Frontal cortex (tissue), 4 donors: ENCODE measurements around the gene RBM27. TPM values are rescaled to one million over a fixed set of nuclear protein-coding genes. Genes with fewer than 3 reads are reported as not detected.
"Not testable (repeated sequence)": the region's sequence is repeated elsewhere in the genome, so short reads cannot be mapped to it uniquely, and the experiment has no call there.

Experiments used
- DNase-seq, 2 donors: peaks; one replicate each; pipeline ENCODE4 v3.0.0; 2012; ENCODE audit warnings: low spot score in 2 of 2
- FAIRE-seq: peaks from 2 replicates; lab custom pipeline; 2012; peaks lifted over from hg19 to GRCh38; lab: Jason Lieb, UNC
- total RNA-seq: library from RNA; depleted of rRNA; stranded (reverse); fragments of >200 nt; gene quantifications from one replicate; pipeline ENCODE4 v1.2.3, GENCODE V29; 2014
- donor health status: control.
- donor health status: control.
- donor health status: control.

RBM27 gene, protein sequence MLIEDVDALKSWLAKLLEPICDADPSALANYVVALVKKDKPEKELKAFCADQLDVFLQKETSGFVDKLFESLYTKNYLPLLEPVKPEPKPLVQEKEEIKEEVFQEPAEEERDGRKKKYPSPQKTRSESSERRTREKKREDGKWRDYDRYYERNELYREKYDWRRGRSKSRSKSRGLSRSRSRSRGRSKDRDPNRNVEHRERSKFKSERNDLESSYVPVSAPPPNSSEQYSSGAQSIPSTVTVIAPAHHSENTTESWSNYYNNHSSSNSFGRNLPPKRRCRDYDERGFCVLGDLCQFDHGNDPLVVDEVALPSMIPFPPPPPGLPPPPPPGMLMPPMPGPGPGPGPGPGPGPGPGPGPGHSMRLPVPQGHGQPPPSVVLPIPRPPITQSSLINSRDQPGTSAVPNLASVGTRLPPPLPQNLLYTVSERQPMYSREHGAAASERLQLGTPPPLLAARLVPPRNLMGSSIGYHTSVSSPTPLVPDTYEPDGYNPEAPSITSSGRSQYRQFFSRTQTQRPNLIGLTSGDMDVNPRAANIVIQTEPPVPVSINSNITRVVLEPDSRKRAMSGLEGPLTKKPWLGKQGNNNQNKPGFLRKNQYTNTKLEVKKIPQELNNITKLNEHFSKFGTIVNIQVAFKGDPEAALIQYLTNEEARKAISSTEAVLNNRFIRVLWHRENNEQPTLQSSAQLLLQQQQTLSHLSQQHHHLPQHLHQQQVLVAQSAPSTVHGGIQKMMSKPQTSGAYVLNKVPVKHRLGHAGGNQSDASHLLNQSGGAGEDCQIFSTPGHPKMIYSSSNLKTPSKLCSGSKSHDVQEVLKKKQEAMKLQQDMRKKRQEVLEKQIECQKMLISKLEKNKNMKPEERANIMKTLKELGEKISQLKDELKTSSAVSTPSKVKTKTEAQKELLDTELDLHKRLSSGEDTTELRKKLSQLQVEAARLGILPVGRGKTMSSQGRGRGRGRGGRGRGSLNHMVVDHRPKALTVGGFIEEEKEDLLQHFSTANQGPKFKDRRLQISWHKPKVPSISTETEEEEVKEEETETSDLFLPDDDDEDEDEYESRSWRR
- 42.0 TPM for total RNA-seq

DNA sequence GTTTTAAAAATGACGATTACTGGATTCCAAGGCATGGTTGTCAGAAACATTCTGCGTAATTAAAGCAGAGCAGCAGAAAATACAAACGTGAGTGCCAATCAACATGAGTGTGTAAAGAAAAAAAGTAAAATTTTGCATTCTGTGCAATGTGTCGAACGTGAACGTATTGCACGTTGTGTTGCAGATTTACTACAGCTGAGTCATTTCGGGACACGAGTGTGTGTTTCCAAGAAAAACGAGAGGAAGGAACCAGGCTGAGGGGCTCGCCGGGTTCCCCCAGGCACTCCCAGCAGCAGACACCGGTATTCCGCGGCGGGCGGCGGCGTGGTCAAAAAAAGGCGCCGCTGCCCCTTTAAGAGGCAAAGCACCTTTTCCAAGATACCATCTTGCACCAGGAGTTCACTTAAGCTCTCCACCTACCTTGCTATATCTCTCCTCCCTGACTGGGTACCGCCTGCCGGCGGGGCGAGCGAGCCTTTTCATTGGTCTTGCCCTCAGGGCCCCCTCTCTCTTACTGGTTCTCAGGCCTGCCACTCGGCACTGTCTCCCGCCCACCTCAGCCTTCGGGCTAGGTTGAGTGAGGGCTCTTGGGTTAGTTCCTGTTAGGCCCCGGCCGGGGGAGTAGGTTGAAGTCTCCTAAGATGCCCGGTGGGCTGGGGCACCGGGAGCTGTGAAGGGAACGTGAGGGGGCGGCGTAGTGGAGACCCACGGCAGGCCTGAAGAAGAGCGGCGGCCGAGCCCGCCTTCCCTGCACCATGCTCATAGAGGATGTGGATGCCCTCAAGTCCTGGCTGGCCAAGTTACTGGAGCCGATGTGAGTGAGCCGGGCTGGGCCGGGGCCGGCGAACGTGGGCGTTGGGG lies at the start of gene RBM27:
TSS of gene RBM27 (plus strand) at position 595 of the 861 bp plus-strand sequence. CDS start at position 756, 161 bp downstream.
- DNase-seq (peak; percentile 98 to 99), FAIRE-seq (peak; percentile 40)

DNA sequence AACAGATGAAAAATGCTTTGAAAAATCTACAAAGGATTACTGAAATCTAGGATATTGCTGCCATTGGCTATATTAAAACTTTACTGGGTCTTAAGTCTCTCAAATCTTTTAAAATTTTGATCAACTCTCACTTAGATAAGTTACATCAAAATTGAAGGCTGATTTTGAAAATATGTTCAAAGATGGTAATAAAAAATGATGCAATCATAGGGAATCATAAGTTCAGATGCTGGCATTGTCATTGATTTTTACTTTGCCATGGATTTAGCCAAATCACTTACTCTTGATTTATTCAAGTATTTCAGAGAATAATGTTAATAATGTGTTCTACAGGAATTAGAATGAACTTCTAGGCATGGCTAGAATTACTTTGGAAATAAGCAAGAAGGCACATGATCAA lies 45.1 kb upstream of the RBM27 start:
- no peak for FAIRE-seq
- DNase-seq: no peak

DNA sequence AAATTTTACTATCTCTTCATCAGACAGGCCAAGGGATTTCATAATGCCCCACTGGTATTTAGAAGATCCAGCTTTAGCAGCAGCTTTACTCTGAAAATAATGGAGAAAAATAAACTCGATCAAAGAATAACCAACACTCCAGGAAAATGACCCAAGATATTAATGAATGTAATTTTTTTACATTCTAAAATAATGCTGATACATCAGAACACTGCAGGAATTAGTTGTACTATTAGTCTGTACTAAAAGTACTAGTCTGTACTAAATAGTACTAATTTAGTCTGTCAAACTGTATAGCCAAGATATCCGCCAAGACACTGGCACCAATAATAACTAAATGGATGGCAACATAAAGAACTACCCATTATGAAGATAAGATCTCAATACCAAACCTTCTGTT lies 39.0 kb upstream of the RBM27 start:
- FAIRE-seq (no peak), DNase-seq (no peak)

DNA sequence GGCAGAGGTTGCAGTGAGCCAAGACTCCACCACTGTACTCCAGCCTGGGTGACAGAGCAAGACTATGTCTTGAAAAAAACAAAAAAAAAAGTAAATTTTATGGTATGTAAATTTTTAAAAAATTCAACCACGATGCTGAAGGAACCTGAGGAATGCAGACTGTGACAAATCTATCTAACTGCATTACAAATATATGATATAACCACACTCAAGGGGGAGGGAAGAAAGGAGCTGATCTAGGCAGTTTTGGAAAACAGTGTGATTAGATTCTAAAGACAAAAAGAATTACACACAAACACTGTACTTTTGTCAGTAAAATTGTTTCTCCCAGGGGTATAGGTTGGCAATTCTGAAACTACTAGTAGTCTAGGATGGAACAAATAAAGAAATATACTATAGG lies 37.9 kb upstream of the RBM27 start:
- DNase-seq (no peak), FAIRE-seq (no peak)

DNA sequence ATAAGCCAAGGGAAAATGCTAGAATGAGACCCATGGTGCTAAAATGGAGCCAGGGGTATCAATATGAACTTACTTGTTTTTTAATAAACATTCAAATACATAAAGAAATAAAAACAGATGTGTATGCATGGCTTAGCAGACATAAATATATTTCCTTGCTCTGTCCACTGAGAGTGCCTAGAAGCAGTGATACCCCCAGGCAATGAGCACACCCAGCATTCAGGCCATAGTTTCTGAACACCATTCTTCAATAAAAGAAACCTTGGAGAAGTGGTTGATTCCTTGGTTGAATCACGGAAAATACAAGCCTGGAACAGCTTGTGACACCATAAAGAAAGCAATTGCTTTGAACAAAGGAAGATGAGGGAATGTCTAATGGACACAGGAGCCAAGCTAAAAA lies 37.5 kb upstream of the RBM27 start:
- no peak for DNase-seq
- no peak for FAIRE-seq

DNA sequence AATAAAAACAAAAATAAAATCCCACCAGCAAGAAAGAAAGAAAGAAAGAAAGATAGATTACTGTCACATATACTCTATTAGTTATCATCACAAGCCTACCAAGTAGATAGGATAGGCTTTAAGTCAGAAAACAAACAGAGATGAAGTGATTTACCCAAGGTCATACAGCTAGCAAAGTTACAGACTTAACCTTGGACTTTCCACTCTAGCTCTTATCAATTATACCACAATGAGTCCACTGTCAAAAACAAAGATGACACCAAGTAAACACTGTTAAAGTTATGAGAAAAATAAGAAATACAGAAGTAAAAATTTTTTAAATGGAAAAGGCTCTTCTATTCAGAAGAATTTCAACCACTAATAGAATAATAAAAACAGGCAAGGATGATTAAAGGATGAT lies 34.3 kb upstream of the RBM27 start:
- no peak for DNase-seq
- FAIRE-seq: no peak

DNA sequence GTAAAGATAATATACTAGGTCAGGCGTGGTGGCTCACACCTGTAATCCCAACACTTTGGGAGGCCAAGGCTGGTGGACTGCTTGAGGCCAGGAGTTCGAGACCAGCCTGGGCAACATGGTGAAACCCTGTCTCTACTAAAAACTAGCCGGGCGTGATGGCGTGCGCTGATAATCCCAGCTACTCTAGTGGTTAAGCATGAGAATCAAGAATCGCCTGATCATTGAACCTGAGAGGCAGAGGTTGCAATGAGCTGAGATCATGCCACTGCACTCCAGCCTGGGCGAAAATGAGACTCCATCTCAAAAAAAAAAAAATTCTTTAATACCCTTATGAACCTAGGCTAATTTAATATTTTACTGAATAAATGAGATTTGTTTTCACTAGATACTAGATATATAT lies 30.4 kb upstream of the RBM27 start:
- FAIRE-seq, DNase-seq: not testable (repeated sequence)

DNA sequence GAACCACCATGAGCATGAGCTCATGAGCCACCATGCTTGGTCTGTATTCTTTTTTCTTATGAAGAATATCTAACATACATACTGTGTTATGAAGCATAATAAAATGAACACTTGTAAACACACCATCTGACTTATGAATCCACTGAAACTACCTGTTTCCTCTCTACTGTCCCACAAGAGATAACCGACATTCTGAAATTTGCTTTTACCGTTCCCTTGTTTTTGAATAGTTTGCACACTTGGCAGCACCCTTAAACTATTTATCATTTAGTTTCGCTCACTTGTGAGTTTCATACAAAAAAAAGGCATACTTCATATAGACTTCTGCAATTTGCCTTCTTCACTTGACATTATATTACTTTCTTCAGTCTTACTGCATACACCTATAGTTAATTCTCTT lies 29.8 kb upstream of the RBM27 start:
- DNase-seq (no peak), FAIRE-seq (no peak)

DNA sequence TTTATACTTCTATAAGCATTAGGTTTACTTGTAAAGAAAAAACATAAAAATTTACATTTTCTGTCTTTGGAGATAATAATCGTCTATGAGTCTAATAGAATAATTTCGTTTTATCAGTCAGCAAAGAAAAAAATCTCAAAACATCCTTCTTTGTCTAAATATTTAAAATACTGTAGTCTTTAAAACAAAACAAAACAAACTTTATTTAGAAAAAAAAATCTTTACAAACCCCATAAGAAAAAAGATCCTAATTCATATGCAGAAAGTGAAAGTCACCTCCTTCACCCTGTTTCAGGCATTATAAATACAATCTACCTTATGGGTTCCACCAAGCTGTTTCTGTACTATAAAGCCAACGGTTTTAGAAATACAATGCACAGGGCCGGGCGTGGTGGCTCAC lies 26.6 kb upstream of the RBM27 start:
- FAIRE-seq (peak; percentile 50), DNase-seq (no peak)

DNA sequence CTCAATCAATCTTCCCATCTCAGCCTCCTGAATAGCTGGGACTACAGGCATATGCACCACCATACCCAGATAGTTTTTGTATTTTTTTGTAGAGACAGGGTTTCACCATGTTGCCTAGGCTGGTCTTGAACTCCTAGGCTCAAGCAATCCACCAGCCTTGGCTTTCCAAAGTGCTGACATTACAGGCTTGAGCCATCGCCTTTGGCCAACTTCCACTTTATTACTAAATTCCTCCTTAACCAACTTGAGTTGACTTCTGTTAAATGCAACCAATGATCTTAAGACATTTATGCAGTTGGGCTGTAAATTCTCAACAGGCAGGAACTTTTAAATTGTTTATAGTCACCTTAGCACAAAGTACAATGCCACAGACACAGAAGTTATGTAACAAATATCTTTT lies 23.7 kb upstream of the RBM27 start:
- no peak for FAIRE-seq
- DNase-seq: no peak

DNA sequence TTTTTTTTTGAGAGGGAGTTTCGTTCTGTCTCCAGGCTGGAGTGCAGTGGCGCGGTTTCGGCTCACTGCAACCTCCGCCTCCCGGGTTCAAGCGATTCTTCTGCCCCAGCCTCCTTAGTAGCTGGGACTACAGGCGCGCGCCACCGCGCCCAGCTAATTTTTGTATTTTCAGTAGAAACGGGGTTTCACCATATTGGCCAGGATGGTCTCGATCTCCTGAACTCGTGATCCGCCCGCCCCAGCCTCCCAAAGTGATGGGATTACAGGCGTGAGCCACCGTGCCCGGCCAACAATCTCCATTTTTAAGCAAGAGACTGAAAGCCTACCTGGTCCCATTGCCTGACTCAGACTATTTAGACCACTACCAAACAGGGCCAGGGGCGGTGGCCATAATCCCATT lies 20.0 kb upstream of the RBM27 start:
- DNase-seq, FAIRE-seq: not testable (repeated sequence)

DNA sequence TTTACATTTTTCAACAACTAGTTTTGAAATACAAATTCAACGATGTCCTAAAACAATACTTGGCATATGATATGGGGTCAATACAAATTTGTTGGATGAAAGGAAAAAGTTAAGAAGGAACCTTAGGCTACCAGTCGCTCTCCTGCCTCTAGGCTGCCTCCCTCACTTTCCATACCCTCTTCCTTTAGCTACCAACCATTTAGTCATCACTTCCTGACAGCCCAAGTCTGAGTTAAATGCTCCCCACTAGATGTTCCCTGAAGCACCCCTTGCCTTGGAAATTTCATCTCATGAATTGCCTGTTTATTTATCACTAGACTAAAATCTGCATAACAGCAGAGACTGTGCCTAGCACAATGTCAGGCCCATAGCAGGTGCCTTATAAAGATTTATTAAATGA lies 18.2 kb upstream of the RBM27 start:
- no peak for FAIRE-seq

DNA sequence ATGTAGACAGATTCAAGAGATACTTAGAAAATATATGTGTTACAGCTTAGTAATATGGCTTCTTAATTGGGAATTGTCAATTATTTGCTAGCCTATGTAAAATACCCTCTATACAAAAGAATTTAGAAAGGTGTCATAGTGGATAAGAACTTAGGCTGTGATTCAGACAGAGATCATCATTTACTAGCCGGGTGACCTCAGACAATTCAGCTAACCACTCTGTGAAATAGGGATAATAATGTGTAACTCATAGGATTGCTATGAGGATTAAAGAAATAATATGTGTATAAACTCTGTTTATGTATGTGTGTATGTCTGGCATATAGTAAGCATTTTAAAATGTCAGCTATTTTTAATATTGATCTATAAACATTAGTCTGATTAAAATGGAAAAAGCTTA lies 15.0 kb upstream of the RBM27 start:
- no peak for DNase-seq
- FAIRE-seq: no peak

More for the DNA sequence above, 18.2 kb upstream of the RBM27 start:
- no peak for DNase-seq

DNA sequence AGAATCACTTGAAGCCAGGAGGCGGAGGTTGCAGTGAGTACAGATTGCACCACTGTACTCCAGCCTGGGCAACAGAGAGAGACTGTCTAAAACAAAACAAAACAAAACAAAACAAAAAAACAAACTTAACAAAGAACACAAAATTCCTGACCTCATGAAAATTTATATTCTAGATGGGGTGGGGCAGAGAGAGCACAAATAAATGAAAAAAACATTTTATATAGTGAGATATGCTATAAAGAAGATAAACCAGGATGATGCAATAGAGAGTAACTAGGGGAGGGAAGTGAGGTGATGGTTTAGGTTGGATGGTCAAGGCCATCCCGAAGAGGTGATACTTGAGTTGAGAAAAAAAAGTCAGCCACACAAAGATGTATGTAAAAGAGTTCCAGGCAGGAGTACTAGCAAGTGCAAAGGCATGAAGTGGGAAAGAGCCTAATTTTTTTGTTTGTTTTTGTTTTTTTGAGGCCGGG lies 10.8 kb upstream of the RBM27 start:
- DNase-seq (no peak), FAIRE-seq (no peak)

DNA sequence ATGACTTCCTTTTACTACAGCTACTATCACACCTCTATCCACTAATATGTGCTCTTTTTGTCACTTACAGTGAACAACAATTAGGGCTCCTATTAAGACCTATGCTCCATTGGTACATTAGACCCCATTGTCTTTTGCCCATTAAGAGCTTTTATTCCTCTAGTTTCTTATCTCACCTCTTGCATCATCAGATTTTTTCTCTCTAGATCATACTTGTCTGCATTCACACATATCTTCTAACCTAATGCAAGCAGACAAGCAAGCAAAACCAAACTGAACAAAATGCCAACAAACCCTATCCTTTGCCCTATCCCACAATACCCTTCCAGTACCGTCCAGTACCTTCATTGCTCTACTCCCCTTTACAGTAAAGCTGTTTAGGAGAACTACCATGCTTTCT lies 10.1 kb upstream of the RBM27 start:
- no peak for DNase-seq
- FAIRE-seq: no peak

DNA sequence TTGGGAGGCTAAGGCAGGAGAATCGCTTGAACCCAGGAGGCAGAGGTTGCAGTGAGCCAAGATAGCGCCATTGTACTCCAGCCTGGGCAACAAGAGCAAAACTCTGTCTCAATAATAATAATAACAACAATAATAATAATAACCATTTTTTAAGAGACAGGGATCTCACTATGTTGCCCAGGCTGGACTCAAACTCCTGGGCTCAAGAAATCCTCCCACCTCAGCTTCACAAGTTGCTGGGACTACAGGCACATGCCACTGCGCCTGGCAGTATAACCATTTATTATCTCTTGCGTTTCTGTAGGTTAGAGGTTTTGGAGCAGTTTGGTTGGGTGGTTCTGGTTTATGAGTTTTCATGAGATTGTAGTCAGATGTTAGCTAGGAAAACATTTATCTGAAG lies 8.4 kb upstream of the RBM27 start:
- not testable (repeated sequence) for DNase-seq, FAIRE-seq

DNA sequence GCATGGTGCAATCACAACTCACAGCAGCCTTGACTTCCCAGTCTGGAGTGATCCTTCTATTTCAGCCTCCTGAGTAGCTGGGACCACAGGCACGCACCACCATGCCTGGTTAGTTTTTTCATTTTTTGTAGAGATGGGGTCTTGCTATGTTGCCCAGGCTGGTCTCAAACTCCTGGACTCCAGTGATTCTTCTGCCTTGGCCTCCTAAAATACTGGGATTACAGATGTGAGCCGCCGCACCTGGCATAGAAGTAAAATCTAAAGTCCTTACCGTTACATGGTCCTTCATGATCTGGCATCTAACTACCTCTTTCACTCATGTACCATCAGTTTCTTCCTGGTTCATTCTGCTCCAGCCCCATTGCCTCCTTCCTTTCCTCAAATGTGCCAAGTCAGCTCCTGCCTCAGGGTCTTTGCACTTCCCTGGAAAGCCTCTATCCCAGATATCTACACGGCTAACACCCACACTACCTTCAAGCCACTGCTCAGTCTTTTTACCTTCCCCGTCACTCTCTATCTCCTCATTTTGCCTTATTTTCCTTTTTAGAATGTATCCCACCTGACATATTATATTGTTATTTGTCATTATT lies 6.9 kb upstream of the RBM27 start:
- FAIRE-seq: no peak
- no peak for DNase-seq

DNA sequence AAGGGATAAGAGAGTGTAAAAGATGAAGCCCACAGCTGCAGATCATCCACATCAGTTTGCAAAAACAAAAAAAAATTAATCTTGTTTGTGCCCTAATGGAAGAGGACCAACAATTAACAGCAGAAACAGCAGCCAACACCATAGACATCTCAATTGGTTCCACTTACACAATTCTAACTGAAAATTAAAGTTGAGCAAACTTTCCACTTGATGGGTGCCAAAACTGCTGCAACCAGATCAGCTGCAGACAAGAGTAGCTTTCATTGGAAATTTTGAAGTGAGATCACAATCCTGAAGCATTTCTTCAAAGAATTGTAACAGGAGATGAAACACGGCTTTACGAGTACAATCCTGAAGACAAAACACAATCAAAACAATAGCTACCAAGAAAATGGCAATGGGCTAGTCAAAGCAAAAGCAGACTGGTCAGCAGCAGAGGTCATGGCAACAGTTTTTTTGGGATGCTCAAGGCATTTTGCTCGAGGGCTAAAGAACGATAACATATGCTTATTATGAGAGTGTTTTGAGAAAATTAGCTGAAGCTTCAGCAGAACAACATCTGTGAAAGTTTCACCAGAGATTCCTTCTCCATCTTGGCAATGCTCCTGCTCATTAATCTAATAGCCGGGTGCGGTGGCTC lies 4.1 kb upstream of the RBM27 start:
- FAIRE-seq (no peak), DNase-seq (no peak)

DNA sequence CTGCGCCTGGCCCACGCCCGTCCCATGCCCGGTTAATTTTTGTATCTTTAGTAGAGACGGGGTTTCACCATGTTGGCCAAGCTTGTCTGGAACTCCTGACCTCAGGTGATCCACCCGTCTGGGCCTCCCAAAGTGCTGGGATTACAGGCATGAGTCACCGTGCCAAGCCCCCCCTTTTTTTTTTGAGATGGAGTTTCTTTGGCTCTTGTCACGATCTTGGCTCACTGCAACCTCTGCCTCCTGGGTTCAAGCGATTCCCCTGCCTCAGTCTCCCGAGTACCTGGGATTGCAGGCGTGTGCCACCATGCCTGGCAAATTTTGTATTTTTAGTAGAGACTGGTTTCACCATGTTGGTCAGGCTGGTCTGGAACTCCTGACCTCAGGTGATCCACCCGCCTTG lies 1.6 kb upstream of the RBM27 start:
- not testable (repeated sequence) for FAIRE-seq, DNase-seq
